K562 (cell line): ENCODE data around the gene HSD17B1.

Experiments
- BHLHE40 ChIP-seq: IDR thresholded peaks from 2 replicates; pipeline ENCODE4 v1.6.1; 2011; ENCODE audit warnings: low read length, improper control_type of control experiment
- FOXP1 ChIP-seq: sonication (generic); formaldehyde crosslinking; IDR thresholded peaks from 2 replicates; pipeline ENCODE4 v1.8.0; 2022; ENCODE audit warnings: mild to moderate bottlenecking, missing genetic modification reagents
- HDAC2 ChIP-seq: fragments of 450-650 bp; IDR thresholded peaks from 2 replicates; pipeline ENCODE4 v1.6.1; 2016; ENCODE audit warnings: mild to moderate bottlenecking
- HNRNPUL1 ChIP-seq: fragments of 200-400 bp; formaldehyde crosslinking; IDR thresholded peaks from 2 replicates; pipeline ENCODE4 v1.6.1; 2017; ENCODE audit warnings: low read length
- POLR2A ChIP-seq: fragments of 450-650 bp; conservative IDR thresholded peaks from 2 replicates; pipeline ENCODE4 v1.6.1; 2016
- SP2 ChIP-seq: IDR thresholded peaks from 2 replicates; pipeline ENCODE4 v1.6.1; 2011; ENCODE audit warnings: mild to moderate bottlenecking, low read depth, low read length, moderate library complexity; ENCODE audit not compliant: poor library complexity, severe bottlenecking; ENCODE audit errors: extremely low read depth
- ZFP36 ChIP-seq: fragments of 150-350 bp; IDR thresholded peaks from 2 replicates; pipeline ENCODE4 v1.6.1; 2018; ENCODE audit warnings: low read length, low read depth; ENCODE audit not compliant: partially characterized antibody
- TF ChIP-seq, protein P1 (sequence below): fragments of 200-800 bp; sonication (Bioruptor generic); IDR thresholded peaks from 2 replicates; pipeline ENCODE4 v1.6.1; 2016; ENCODE audit warnings: missing genetic modification characterization, missing compliant biosample characterization
- TF ChIP-seq, protein P2 (sequence below): fragments of 150-350 bp; conservative IDR thresholded peaks from 2 replicates; pipeline ENCODE4 v1.6.1; 2014; ENCODE audit warnings: low read length
- TF ChIP-seq, protein P3 (sequence below), 3 experiments: IDR thresholded peaks in 2 of 3; conservative IDR thresholded peaks in 1 of 3; 2 replicates each; pipeline ENCODE4 v1.5.1; 2011 to 2012; ENCODE audit warnings: low read length in 3 of 3, mild to moderate bottlenecking in 3 of 3, control low read depth in 2 of 3, improper control_type of control experiment in 1 of 3, inconsistent platforms in 1 of 3, low read depth in 1 of 3, mixed read lengths in 1 of 3, moderate library complexity in 1 of 3; ENCODE audit not compliant: insufficient read depth in 2 of 3

DNA sequence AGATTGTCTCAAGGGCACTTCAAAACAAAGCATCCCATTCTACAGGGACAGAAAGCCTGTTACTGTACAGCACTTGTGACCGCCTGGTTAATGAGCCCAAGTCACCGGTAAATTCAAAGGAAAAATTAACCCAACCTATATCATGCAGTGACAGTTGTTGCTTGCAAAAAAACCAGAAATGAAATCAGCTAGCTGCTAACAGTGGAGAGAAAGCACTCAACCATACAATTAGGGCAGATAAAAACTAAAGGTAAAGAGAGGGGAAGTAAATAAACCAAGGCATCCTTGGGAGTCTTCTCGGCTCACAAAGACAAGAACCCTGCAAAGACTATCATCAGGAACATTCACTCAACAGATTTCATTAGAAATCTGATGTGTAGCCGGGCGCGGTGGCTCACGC lies 50.6 kb downstream of the HSD17B1 start:
- no peak for TF ChIP-seq FOXP1 (CRISPR knock-in tag)
- TF ChIP-seq, protein P1, sequence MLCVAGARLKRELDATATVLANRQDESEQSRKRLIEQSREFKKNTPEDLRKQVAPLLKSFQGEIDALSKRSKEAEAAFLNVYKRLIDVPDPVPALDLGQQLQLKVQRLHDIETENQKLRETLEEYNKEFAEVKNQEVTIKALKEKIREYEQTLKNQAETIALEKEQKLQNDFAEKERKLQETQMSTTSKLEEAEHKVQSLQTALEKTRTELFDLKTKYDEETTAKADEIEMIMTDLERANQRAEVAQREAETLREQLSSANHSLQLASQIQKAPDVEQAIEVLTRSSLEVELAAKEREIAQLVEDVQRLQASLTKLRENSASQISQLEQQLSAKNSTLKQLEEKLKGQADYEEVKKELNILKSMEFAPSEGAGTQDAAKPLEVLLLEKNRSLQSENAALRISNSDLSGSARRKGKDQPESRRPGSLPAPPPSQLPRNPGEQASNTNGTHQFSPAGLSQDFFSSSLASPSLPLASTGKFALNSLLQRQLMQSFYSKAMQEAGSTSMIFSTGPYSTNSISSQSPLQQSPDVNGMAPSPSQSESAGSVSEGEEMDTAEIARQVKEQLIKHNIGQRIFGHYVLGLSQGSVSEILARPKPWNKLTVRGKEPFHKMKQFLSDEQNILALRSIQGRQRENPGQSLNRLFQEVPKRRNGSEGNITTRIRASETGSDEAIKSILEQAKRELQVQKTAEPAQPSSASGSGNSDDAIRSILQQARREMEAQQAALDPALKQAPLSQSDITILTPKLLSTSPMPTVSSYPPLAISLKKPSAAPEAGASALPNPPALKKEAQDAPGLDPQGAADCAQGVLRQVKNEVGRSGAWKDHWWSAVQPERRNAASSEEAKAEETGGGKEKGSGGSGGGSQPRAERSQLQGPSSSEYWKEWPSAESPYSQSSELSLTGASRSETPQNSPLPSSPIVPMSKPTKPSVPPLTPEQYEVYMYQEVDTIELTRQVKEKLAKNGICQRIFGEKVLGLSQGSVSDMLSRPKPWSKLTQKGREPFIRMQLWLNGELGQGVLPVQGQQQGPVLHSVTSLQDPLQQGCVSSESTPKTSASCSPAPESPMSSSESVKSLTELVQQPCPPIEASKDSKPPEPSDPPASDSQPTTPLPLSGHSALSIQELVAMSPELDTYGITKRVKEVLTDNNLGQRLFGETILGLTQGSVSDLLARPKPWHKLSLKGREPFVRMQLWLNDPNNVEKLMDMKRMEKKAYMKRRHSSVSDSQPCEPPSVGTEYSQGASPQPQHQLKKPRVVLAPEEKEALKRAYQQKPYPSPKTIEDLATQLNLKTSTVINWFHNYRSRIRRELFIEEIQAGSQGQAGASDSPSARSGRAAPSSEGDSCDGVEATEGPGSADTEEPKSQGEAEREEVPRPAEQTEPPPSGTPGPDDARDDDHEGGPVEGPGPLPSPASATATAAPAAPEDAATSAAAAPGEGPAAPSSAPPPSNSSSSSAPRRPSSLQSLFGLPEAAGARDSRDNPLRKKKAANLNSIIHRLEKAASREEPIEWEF (CRISPR knock-in tag) = no peak
- TF ChIP-seq, protein P2, sequence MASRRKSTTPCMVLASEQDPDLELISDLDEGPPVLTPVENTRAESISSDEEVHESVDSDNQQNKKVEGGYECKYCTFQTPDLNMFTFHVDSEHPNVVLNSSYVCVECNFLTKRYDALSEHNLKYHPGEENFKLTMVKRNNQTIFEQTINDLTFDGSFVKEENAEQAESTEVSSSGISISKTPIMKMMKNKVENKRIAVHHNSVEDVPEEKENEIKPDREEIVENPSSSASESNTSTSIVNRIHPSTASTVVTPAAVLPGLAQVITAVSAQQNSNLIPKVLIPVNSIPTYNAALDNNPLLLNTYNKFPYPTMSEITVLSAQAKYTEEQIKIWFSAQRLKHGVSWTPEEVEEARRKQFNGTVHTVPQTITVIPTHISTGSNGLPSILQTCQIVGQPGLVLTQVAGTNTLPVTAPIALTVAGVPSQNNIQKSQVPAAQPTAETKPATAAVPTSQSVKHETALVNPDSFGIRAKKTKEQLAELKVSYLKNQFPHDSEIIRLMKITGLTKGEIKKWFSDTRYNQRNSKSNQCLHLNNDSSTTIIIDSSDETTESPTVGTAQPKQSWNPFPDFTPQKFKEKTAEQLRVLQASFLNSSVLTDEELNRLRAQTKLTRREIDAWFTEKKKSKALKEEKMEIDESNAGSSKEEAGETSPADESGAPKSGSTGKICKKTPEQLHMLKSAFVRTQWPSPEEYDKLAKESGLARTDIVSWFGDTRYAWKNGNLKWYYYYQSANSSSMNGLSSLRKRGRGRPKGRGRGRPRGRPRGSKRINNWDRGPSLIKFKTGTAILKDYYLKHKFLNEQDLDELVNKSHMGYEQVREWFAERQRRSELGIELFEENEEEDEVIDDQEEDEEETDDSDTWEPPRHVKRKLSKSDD = no peak
- TF ChIP-seq POLR2A = no peak
- TF ChIP-seq, protein P3, sequence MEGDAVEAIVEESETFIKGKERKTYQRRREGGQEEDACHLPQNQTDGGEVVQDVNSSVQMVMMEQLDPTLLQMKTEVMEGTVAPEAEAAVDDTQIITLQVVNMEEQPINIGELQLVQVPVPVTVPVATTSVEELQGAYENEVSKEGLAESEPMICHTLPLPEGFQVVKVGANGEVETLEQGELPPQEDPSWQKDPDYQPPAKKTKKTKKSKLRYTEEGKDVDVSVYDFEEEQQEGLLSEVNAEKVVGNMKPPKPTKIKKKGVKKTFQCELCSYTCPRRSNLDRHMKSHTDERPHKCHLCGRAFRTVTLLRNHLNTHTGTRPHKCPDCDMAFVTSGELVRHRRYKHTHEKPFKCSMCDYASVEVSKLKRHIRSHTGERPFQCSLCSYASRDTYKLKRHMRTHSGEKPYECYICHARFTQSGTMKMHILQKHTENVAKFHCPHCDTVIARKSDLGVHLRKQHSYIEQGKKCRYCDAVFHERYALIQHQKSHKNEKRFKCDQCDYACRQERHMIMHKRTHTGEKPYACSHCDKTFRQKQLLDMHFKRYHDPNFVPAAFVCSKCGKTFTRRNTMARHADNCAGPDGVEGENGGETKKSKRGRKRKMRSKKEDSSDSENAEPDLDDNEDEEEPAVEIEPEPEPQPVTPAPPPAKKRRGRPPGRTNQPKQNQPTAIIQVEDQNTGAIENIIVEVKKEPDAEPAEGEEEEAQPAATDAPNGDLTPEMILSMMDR (IDR thresholded peaks at IDR 0.05 in 2 of 3, conservative IDR thresholded peaks at IDR 0.05 in 1 of 3; ENCODE audit: insufficient read depth in 2 of 3, low read depth in 1 of 3, low read length in 3 of 3) = no peak
- TF ChIP-seq SP2 = no peak
- TF ChIP-seq ZFP36 = no peak
- no peak for TF ChIP-seq HNRNPUL1
- no peak for TF ChIP-seq HDAC2
- no peak for TF ChIP-seq BHLHE40
